HG02973 (cell line): ENCODE results near the gene TEX48.
A peak's percentile ranks its signal among the peaks of the same experiment; 100 is the strongest.

ENCODE experiments used
- ATAC-seq: cut with Tn5 transposase; IDR thresholded peaks from one replicate; pipeline ENCODE4 v1.9.1; 2021; ENCODE audit warnings: moderate library complexity; ENCODE audit not compliant: unreplicated experiment

Gene TEX48

DNA sequence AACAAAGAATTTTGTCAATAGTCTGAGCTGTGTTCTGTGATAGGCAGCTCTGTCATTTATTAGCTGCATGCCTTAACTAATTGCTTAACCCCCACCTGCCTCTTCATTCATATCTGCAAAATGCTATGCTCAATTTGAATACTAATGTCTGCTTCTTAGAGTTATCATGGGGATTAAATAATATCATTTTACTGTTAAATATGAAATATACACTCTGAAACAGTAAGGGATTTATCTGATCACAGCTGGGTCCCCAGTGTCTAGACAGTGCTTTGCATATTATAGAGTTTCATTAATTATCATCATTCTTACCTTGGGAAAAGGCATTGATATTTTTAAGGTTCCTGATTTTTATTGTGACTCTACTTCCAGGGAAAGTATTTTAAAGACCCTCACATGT lies 12.0 kb downstream of the TEX48 start:
- no peak for ATAC-seq

GRCh38 chr9:114668146-114668545 lies 13.8 kb downstream of the TEX48 start:
- ATAC-seq, result no peak

DNA sequence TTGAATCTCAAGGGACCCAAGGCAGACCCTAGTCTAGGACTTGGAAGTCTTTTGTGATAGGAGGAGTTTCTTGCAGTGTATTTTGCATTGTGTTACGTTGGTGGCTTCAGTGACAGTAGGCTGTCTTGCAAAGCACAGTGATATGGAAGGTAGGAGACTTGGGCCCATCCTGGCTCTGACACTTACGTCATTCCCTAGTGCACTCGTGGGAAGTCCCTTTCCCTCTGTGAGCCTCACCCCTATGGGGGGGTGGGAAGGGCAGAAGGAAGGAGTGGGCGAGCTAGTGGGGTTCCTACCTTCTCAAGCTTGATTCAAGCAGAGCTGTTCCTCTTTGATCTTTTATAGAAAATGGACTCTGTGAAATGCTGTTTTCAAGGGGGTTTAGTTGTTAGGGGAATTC lies 15.1 kb downstream of the TEX48 start:
- no peak for ATAC-seq

DNA sequence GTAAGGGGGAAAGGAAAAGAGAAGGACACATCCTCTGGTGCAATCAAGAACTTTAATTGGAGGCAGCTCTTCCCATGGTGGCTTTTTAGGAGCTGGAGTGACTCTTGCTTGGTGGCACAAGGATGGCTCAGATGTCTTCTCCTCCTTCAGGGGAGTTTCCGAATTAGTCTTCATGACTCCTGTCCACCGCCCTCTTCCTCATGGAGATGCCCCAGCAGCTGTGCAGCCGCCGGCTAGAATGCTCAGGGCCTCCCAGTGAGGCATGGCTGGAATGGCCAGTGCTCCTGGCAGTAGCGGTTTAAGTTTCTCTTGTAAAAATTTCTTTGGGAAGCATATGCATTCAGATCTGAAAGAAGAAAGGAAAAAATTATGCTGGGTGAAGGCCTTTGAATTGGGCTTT lies 15.6 kb downstream of the TEX48 start:
- no peak for ATAC-seq

GRCh38 chr9:114664181-114664580 lies 17.8 kb downstream of the TEX48 start:
- ATAC-seq, result no peak

DNA sequence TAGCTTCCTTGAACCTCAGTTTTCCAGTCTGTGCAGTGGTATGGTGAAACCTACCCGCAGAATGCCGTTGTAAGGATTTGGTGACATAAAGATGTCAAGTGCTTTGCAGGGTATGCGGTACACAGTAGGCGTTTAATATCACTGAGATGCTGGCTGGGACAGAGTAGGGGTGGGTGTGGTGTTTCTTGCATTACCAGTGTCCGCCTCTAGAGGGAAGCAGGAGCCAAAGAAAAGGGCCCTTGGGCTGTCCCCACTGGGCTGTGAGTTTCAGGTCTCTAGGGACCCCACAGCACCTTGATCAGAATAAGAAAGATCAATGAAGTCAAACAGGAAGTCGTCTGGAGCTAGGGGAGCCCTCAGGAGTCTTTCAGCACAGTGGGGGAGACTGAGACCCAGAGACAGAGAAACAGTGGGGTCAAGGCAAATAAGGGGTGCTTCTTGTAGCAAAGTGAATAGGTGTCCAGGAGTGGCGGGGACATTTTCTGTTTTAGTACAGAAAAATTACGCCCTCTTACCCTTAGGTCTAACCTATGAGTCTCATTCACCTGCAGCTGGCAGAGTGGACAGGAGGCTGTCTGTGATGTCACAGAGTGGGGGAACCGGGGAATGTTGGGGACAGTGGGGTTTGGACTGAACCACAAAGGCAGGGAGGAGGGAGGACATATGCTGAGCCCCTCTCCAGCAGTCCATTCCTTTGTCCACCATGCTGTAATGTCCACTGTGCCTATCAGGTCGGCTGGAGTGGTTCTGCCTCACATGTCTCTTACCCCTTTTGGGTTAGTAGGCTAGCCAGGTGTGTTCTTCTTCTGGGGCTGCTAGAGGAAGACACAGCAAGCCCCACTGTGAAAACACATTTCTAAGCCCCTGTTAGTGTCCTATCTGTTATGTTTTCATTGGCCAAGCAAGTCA lies 19.7 kb downstream of the TEX48 start:
- peak; percentile 56 for ATAC-seq

GRCh38 chr9:114657705-114658104 lies 24.3 kb downstream of the TEX48 start, which contains the start of gene TEX53:
TEX53 (minus strand) TSS chr9:114657805; CDS start chr9:114657774, 31 bp downstream.
- no peak for ATAC-seq

DNA sequence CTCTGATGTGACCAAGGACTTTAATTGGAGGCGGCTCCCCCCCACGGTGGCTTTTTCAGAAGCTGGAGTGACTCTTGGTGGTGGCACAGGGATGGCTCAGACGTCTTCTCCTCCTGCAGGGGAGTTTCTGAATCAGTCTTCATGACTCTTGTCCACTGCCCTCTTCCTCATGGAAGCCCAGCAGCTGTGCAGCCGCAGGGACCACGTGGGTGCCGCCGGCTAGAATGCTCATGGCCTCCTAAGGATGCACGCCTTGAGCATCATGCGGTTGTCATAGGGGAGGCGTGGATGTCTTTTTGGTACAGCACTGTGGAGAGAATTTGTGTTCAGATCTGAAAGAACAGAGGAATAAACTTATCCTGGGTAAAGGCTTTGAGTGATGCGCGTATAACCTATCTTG lies 25.7 kb downstream of the TEX48 start:
- no peak for ATAC-seq

DNA sequence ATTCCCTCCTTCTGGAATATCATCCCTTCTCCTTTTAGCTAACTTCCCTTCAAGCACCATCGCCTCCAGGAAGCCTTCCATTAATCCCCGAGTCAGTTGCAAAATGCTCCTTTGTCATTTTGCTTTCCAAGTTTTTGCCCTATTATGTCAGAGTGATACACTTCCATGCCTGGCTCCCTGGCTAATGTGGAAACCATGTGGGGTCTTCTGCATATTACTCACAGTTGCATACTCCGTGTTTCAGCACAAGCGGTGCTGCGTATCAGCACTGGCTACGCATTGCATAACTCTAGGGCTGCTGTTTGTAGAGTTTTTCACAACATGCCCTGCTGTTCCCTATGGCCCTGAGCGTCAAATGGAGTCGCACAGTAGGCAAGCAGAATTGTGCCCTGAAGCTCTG lies 26.3 kb downstream of the TEX48 start:
- no peak for ATAC-seq

DNA sequence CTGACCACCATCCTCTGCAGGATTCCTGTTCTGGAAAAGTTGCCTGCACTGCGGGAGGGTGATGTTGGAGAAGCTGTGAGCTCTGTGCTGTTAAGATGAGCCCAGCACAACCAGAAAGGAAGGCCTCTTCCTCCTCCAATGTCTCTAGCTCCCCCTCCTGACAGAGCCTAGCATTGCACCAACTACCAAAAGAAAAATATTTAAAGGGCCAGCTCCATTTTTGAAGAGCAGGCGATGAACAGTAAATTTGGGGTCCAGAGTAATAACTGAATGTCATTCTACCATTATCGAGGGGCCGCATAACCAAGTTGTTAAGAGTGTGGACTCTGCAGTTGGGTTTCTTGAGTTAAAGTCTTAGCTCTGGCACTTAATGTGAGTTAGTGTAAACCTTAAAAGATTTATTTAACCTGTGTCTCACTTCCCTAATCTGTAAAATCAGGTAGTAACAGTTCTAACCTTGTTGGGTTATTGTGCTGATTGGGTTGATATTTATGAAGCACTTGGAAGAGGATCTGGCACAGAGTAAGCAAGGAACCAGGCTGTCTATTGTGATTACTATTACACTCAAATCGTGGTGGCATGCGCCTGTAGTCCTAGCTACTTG lies 28.3 kb downstream of the TEX48 start:
- ATAC-seq, result peak; percentile 83

GRCh38 chr9:114652776-114653555 lies 29.0 kb downstream of the TEX48 start:
- ATAC-seq, result peak; percentile 10

GRCh38 chr9:114643896-114644295 lies 38.1 kb downstream of the TEX48 start:
- ATAC-seq, result no peak

DNA sequence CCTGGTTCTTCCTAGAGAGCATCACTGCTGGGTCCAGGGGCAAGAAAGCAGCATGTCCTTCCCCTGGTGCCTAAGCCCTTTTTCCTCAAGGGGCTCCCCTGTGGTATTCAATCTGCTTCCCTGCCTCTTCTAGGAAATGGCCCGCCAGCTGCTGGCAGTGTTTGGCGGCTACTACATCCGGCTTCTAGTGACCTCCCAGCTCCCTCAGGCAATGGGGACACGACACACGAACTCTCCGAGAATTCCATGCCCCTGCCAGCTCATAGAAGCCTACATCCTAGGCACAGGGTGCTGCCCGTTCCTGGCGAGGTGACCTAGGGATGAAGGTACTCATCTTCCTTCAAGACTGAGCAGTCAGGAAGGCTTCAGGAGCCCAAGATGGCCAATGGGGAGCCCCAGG lies 39.0 kb downstream of the TEX48 start:
- ATAC-seq, result no peak

DNA sequence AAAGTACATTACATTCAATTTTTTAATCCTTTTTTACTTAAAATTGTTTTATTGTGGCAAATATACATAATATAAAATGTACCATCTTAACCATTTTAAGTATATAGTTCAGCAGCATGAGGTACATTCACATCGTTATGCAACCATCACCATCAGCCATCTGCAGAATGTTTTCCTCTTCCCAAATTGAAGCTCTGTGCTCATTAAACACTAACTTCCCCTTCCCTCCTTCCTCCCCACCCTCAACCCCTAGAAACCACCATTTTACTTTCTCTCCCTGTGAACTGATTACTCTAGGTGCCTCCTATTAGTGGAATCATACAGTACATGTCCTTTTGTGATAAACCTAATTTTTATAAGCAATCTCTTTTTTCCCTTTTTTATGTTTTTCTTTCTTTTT lies 40.0 kb downstream of the TEX48 start:
- ATAC-seq, result no peak

DNA sequence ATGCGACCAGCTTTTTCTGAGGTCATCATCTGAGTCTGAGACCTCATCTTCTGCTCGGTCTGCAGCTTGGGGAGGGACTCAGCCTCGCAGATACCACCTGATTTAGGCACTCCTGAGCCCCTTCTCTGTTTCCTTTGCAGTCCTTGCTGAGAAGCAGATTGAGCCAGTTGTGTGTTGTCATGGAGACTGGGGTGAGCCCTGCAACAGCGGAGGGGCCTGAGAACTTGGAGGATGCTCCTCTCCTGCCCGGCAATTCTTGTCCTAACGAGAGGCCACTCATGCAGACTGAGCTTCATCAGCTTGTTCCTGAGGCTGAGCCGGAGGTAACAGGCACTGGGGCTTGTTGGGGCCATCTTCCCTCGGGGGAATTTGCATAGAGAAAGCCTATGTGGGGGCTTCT lies 43.6 kb downstream of the TEX48 start:
- no peak for ATAC-seq

DNA sequence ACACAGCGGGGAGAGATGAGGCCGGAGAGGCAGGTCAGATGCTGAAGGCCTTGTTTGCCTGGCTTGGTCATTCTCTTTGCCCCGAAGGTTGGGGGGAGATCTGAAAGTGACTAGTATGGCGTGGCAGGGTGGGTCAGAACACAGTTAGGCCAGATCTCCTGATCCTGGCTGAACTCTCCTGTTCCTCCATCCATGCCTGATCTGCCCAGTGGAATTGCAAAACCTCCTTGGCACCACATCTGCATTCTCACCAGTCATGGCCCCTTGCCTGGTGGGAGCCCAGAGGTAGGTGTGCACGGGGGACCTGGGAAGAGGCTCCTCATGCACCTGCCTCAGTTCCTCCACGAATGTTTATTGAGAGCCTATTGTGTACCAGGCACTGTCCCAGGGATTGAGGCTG lies 47.6 kb downstream of the TEX48 start:
- ATAC-seq, result no peak

GRCh38 chr9:114633438-114634089 lies 48.4 kb downstream of the TEX48 start:
- no peak for ATAC-seq

- no peak for ATAC-seq
Observed at GRCh38 chr9:114631166-114631565, 50.8 kb downstream of the TEX48 start.

GRCh38 chr9:114629563-114630090 lies 52.4 kb downstream of the TEX48 start:
- ATAC-seq, result no peak

DNA sequence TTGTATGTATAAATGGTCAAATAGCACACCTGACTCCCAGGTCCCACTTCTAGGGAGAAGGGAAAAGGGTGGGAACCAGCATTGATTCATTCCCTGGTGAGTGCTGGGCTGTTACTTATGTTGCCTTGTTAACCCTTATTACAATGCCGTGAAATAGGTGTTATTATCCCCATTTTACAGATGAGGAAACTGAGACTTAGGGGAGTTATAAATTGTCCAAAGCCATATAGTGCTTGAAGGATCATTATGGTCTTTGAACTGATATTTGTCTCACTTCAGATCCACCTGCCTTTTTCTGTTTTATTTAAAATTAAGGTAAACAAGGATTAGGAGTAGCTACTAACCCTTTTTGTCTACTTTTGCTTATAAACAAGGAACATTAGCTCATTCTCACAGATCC lies 54.4 kb downstream of the TEX48 start:
- no peak for ATAC-seq
